SK-N-SH (cell line): ENCODE results near the gene PTPA. TPM values are rescaled to one million over a fixed set of nuclear protein-coding genes. Genes with fewer than 3 reads are reported as not detected.

ENCODE experiments used
- CTCF ChIA-PET: fragments of 300-600, 350-600 bp; formaldehyde crosslinking; extraction: SDS; loops from one replicate; lab custom pipeline; 2021; lab: Yijun Ruan, JAX
- POLR2A ChIA-PET: fragments of 350-600 bp; sonication (Branson Sonifier 250); formaldehyde crosslinking; extraction: SDS; loops from one replicate; lab custom pipeline; 2020; ENCODE audit warnings: antibody characterized with exemption, inconsistent platforms; lab: Yijun Ruan, JAX
- DNase-seq: peaks from one replicate; pipeline ENCODE4 v3.0.0; 2012
- H2AFZ ChIP-seq: fragments of 200-600 bp; sonication (generic); 2 replicates; pipeline ENCODE4 v1.8.1; 2016; ENCODE audit warnings: antibody characterized with exemption, mild to moderate bottlenecking, low read depth
- H3F3A ChIP-seq: fragments of 200-600 bp; sonication (generic); replicated peaks from 2 replicates; pipeline ENCODE3; 2016; ENCODE audit warnings: antibody characterized with exemption, mild to moderate bottlenecking; ENCODE audit not compliant: insufficient read depth
- H3K27ac ChIP-seq, 2 experiments: fragments of 200-500 bp in 1 of 2; fragments of 200-600 bp in 1 of 2; sonication (Bioruptor generic) in 1 of 2; sonication (generic), shearing (Covaris generic) in 1 of 2; 2 replicates each; pipeline versions ENCODE4 v1.5.1 to v1.6.1; 2014 to 2016; ENCODE audit warnings: low read depth in 2 of 2, inconsistent platforms in 1 of 2, low read length in 1 of 2, mild to moderate bottlenecking in 1 of 2, mixed read lengths in 1 of 2
- H3K27me3 ChIP-seq: fragments of 200-600 bp; sonication (generic), shearing (Covaris generic); 2 replicates; pipeline ENCODE4 v1.6.1; 2016; ENCODE audit warnings: mixed run types; ENCODE audit not compliant: insufficient read depth
- H3K36me3 ChIP-seq, 2 experiments: fragments of 200-500 bp in 1 of 2; fragments of 200-600 bp in 1 of 2; sonication (Bioruptor generic) in 1 of 2; sonication (generic) in 1 of 2; replicated peaks in 1 of 2; 2 replicates each; pipeline versions ENCODE3 to v1.5.1; 2014 to 2016; ENCODE audit warnings: low read length in 1 of 2, mild to moderate bottlenecking in 1 of 2; ENCODE audit not compliant: insufficient read depth in 2 of 2, control insufficient read depth in 1 of 2
- H3K4me1 ChIP-seq, 2 experiments: fragments of 200-500 bp in 1 of 2; fragments of 200-600 bp in 1 of 2; sonication (Bioruptor generic) in 1 of 2; sonication (generic), shearing (Covaris generic) in 1 of 2; 2 replicates each; pipeline versions ENCODE4 v1.5.1 to v1.6.1; 2014 to 2016; ENCODE audit warnings: low read depth in 1 of 2, low read length in 1 of 2, mixed run types in 1 of 2; ENCODE audit not compliant: insufficient read depth in 2 of 2, control insufficient read depth in 1 of 2
- H3K4me2 ChIP-seq: fragments of 200-600 bp; sonication (generic), shearing (Covaris generic); 2 replicates; pipeline ENCODE4 v1.6.1; 2017; ENCODE audit warnings: mixed run types
- H3K4me3 ChIP-seq, 2 experiments: fragments of 200-500 bp in 1 of 2; fragments of 200-600 bp in 1 of 2; sonication (Bioruptor generic) in 1 of 2; sonication (generic), shearing (Covaris generic) in 1 of 2; 2 replicates each; pipeline versions ENCODE4 v1.5.1 to v1.8.1; 2014 to 2016; ENCODE audit warnings: low read depth in 2 of 2, inconsistent platforms in 1 of 2, low read length in 1 of 2, mild to moderate bottlenecking in 1 of 2, mixed read lengths in 1 of 2, moderate library complexity in 1 of 2
- H3K79me2 ChIP-seq: fragments of 200-600 bp; sonication (generic); 2 replicates; pipeline ENCODE4 v1.8.1; 2017; ENCODE audit warnings: mild to moderate bottlenecking; ENCODE audit not compliant: insufficient read depth
- H3K9ac ChIP-seq: fragments of 200-600 bp; sonication (generic); 2 replicates; pipeline ENCODE4 v1.6.1; 2017; ENCODE audit warnings: mixed run types
- H3K9me2 ChIP-seq: fragments of 200-600 bp; sonication (generic); 2 replicates; pipeline ENCODE4 v1.6.1; 2017; ENCODE audit warnings: mixed run types
- H3K9me3 ChIP-seq: fragments of 200-600 bp; sonication (generic); 2 replicates; pipeline ENCODE4 v1.6.1; 2017; ENCODE audit warnings: mixed run types, mild to moderate bottlenecking, moderate library complexity
- H4K20me1 ChIP-seq: fragments of 200-600 bp; sonication (generic); 2 replicates; pipeline ENCODE4 v1.6.1; 2017; ENCODE audit warnings: mild to moderate bottlenecking, mixed run types; ENCODE audit not compliant: insufficient read depth
- CHD2 ChIP-seq: fragments of 150-350 bp; IDR thresholded peaks from 2 replicates; pipeline ENCODE4 v1.6.1; 2018; ENCODE audit warnings: low read length; ENCODE audit not compliant: partially characterized antibody
- CTCF ChIP-seq: fragments of 200-600 bp; sonication (generic); IDR thresholded peaks from 2 replicates; pipeline ENCODE4 v1.6.1; 2017; ENCODE audit warnings: antibody characterized with exemption, mild to moderate bottlenecking, moderate library complexity
- ELF1 ChIP-seq: IDR thresholded peaks from 2 replicates; pipeline ENCODE4 v1.4.0; 2012
- EP300 ChIP-seq, 2 experiments: IDR thresholded peaks; 2 replicates each; pipeline versions ENCODE4 v1.4.0 to v1.6.1; 2012; ENCODE audit warnings: borderline replicate concordance in 1 of 2, low read depth in 1 of 2, low read length in 1 of 2
- EZH2phosphoT487 ChIP-seq: fragments of 200-600 bp; sonication (generic); IDR thresholded peaks from 2 replicates; pipeline ENCODE4 v1.6.1; 2017; ENCODE audit warnings: low read depth, mixed run types, mild to moderate bottlenecking, antibody characterized with exemption, moderate library complexity, borderline replicate concordance
- FOSL2 ChIP-seq: IDR thresholded peaks from 2 replicates; pipeline ENCODE4 v1.4.0; 2012; ENCODE audit warnings: low read depth, mild to moderate bottlenecking, moderate library complexity, borderline replicate concordance
- FOXM1 ChIP-seq: IDR thresholded peaks from 2 replicates; pipeline ENCODE4 v1.4.0; 2012; ENCODE audit warnings: low read depth, mild to moderate bottlenecking
- JUND ChIP-seq: IDR thresholded peaks from 2 replicates; pipeline ENCODE4 v1.4.0; 2012
- MEF2A ChIP-seq: IDR thresholded peaks from 2 replicates; pipeline ENCODE4 v1.4.0; 2012; ENCODE audit warnings: low read depth, borderline replicate concordance
- MXI1 ChIP-seq: IDR thresholded peaks from 2 replicates; pipeline ENCODE4 v1.6.1; 2012; ENCODE audit warnings: mild to moderate bottlenecking, low read depth, low read length, improper control_type of control experiment
- NFIC ChIP-seq: IDR thresholded peaks from 2 replicates; pipeline ENCODE4 v1.4.0; 2012; ENCODE audit warnings: borderline replicate concordance
- NRF1 ChIP-seq: IDR thresholded peaks from 2 replicates; pipeline ENCODE4 v1.6.1; 2012; ENCODE audit warnings: low read depth, mild to moderate bottlenecking, low read length
- PBX3 ChIP-seq: IDR thresholded peaks from 2 replicates; pipeline ENCODE4; 2012
- RCOR1 ChIP-seq: fragments of 150-350 bp; IDR thresholded peaks from 2 replicates; pipeline ENCODE4 v1.6.1; 2017; ENCODE audit warnings: antibody characterized with exemption, low read length
- RFX5 ChIP-seq: IDR thresholded peaks from 2 replicates; pipeline ENCODE4 v1.6.1; 2012; ENCODE audit warnings: mild to moderate bottlenecking, improper control_type of control experiment, low read length
- RXRA ChIP-seq: IDR thresholded peaks from 2 replicates; pipeline ENCODE4 v1.4.0; 2012; ENCODE audit warnings: low read depth, mild to moderate bottlenecking, borderline replicate concordance
- SMC3 ChIP-seq: IDR thresholded peaks from 2 replicates; pipeline ENCODE4 v1.6.1; 2012; ENCODE audit warnings: low read depth, low read length, improper control_type of control experiment
- TEAD4 ChIP-seq: IDR thresholded peaks from 2 replicates; pipeline ENCODE4 v1.4.0; 2012; ENCODE audit warnings: mild to moderate bottlenecking, borderline replicate concordance; ENCODE audit not compliant: insufficient read depth
- USF2 ChIP-seq: fragments of 150-350 bp; IDR thresholded peaks from 2 replicates; pipeline ENCODE4 v1.6.1; 2017; ENCODE audit warnings: antibody characterized with exemption, low read length, low read depth, borderline replicate concordance
- WGBS: methylation state at CpG from one replicate; pipeline ENCODE4 v1.1.6; 2017; ENCODE audit warnings: low lambda C conversion rate; 5-methylcytosine and 5-hydroxymethylcytosine counted together
- polyA plus RNA-seq, 3 experiments: library from polyadenylated mRNA; depleted of rRNA; stranded (reverse); fragments of >200 nt; gene quantifications; 2 replicates each; pipeline ENCODE4 v1.2.3, GENCODE V29; 2012

Gene PTPA
- polyA plus RNA-seq, 1 of the 3 experiments (the other 2 are of a cell fraction), result 130 TPM

- Histone ChIP-seq H3K9ac (peak overlapping the region; percentile 99; the same call in 1 of the 2 replicates), H3F3A (peaks cover 30% of the 10 kb centered on the region), H3K4me1 (peaks cover 43 to 48% of the 10 kb centered on the region in 2 experiments; a peak in 3 of 4 replicates), H3K4me3 (peak overlapping the region in 1 of 2 experiments; percentile 55; a peak in 1 of 4 replicates), H3K36me3 (peaks cover 28 to 32% of the 10 kb centered on the region in 2 experiments), H3K9me2 (no peaks in the 10 kb centered on the region), H3K27me3 (no peaks in the 10 kb centered on the region), H2AFZ (no peak overlapping the region), H3K4me2 (peak overlapping the region; percentile 78; the same call in 1 of the 2 replicates), H3K27ac (peak overlapping the region in 1 of 2 experiments; percentile 100; a peak in 3 of 4 replicates), H4K20me1 (no peaks in the 10 kb centered on the region)
- 58% methylated on average over 15 of the region's 21 CpGs for WGBS
- DNase-seq, result no peak
- POLR2A ChIA-PET, result interaction anchor here (1.0 to 2.0 kb wide), 4 partner anchors 36 to 486 kb away, joined by 3 to 7 read pairs (median 3); partner anchors contain the start of gene IER5L
- CTCF ChIA-PET, result interaction anchor here (0.6 to 10.9 kb wide), 47 partner anchors 12 to 682 kb away, joined by 3 to 235 read pairs (median 4); partner anchors contain the start of genes ASB6, C9orf50, NTMT1 and PTPA
- TF ChIP-seq TEAD4, result no peak
- TF ChIP-seq NFIC, result no peak
- no peak for TF ChIP-seq RFX5
- TF ChIP-seq CTCF, result no peak
- TF ChIP-seq EP300 (IDR thresholded peaks at IDR 0.05; ENCODE audit: borderline replicate concordance in 1 of 2, low read depth in 1 of 2, low read length in 1 of 2), result 0 out of 4 replicates have a peak, but pooled peaks of 1 of the 2 experiments have one; percentile 4
- no peak for TF ChIP-seq USF2
- no peak for TF ChIP-seq CHD2
- TF ChIP-seq, all 33 proteins: peak for 1
- peaks cover 29% of the 10 kb centered on the region for H3K79me2 ChIP-seq
- H3K9me3 ChIP-seq, result no peaks in the 10 kb centered on the region
These were observed 27.4 kb downstream of the PTPA start for GRCh38 chr9:129138476-129139232.

- peak; percentile 85 for DNase-seq
- 7% methylated on average over 7 of the region's 13 CpGs for WGBS
- Histone ChIP-seq H3K4me2 (peak overlapping the region; percentile 78), H3K9ac (peak overlapping the region; percentile 99), H4K20me1 (no peaks in the 10 kb centered on the region), H2AFZ (no peak overlapping the region), H3F3A (peaks cover 34% of the 10 kb centered on the region), H3K36me3 (peaks cover 30 to 36% of the 10 kb centered on the region in 2 experiments), H3K9me2 (no peaks in the 10 kb centered on the region), H3K27ac (peak overlapping the region; percentile 99 to 100), H3K4me1 (peaks cover 43 to 53% of the 10 kb centered on the region in 2 experiments; a peak in 3 of 4 replicates), H3K79me2 (peaks cover 37% of the 10 kb centered on the region), H3K27me3 (no peaks in the 10 kb centered on the region), H3K9me3 (no peaks in the 10 kb centered on the region), H3K4me3 (peak overlapping the region; percentile 28 to 55; a peak in 3 of 4 replicates)
- ChIA-PET CTCF (interaction anchor here (0.6 to 10.9 kb wide), 56 partner anchors 11 to 682 kb away, joined by 3 to 235 read pairs (median 4); partner anchors contain the start of genes ASB6, C9orf50, IER5L and NTMT1), POLR2A (interaction anchor here (0.6 to 2.0 kb wide), 6 partner anchors 21 to 486 kb away, joined by 3 to 7 read pairs (median 4); partner anchors contain the start of genes IER5L and NTMT1)
- TF ChIP-seq SMC3 (peak; percentile 89), CHD2 (peak; percentile 9), NFIC (no peak), MXI1 (peak; percentile 58), ELF1 (no peak), NRF1 (0 out of 2 replicates have a peak, but pooled peaks have one; percentile 16), JUND (no peak), RCOR1 (peak; percentile 42; the same call in 1 of the 2 replicates), PBX3 (peak; percentile 8; the same call in 1 of the 2 replicates), FOXM1 (no peak), RXRA (no peak), EP300 (IDR thresholded peaks at IDR 0.05; ENCODE audit: borderline replicate concordance in 1 of 2, low read depth in 1 of 2, low read length in 1 of 2) (no peak), FOSL2 (no peak), MEF2A (no peak), RFX5 (no peak), EZH2phosphoT487 (no peak)
These were observed 28.2 kb downstream of the PTPA start for GRCh38 chr9:129139233-129139992.
